ENCODE data around the gene SERPINA3.
"Not testable (repeated sequence)": the region's sequence is repeated elsewhere in the genome, so short reads cannot be mapped to it uniquely, and the experiment has no call there.

SERPINA3 gene

DNA sequence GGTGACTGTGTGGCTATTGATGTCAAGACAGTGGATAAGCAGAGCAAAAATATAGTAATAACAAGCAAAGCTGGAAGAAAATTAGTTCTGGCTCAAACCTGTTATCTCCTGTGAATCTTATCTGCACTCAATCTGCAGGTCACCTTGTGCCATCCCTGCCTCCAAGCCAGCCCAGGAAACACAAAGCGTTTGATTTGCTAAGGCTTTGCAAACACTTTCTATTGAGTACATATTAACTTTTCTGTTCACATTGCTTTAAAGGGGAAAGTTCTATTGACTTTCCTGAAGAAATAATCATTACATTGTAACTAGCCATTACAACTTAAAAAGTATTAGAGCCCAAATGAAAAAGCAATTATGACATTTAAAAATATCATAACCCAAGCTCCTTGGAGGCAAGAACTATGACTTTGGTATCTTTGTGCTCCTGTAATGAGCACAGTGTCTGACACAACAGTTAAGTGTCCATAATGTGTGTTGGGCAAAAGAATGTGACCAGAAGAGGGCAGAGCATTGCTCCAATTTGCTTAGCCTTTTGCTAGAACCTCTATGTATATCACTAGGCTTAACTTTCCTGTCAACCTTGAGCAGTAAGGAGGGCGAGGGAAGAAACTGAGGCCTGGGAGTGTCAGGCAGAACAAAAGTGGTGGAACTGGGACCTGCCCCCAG, 24.7 kb downstream of the SERPINA3 start:
- no peak for DNase-seq

- DNase-seq = not testable (repeated sequence)
Measured at GRCh38 chr14:94637814-94638213, 25.6 kb downstream of the SERPINA3 start.

- no peak for DNase-seq
Measured at GRCh38 chr14:94638339-94638738, 26.1 kb downstream of the SERPINA3 start.

- DNase-seq = no peak
Measured at GRCh38 chr14:94638961-94639817, 27.0 kb downstream of the SERPINA3 start.

- no peak for DNase-seq
Measured at GRCh38 chr14:94640721-94641631, 28.8 kb downstream of the SERPINA3 start.

- no peak for DNase-seq
Measured at GRCh38 chr14:94641632-94641955, 29.4 kb downstream of the SERPINA3 start.

DNA sequence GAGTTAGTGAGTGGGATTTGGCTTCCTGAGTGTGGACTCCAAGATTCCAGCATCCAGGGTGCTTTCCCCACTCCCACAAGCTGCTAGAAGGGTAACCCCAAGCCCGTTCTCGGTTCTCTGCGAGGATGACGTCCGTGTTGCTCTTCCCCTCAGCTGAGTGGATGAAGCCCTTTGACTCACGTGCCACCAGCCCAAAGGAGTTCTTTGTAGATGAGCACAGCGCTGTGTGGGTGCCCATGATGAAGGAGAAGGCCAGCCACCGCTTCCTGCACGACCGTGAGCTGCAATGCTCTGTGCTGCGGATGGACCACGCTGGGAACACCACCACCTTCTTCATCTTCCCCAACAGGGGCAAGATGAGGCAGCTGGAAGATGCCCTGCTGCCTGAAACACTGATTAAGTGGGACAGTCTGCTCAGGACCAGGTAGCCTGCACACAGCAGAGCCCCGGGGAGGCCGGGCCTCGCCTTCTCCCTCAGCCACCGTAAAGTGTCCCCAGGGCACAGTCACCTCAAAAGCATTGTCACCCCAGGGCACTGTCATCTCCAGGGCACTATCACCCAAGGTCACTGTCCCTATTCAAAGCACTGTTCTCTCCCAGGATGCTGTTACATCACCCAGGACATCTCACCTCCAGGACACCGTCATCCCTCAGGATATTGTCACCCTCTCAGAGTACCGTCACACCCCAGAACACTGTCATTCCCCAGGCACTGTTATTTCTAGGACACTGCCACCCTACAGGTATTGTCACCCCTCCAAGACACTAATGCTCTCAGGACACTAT, 31.3 kb downstream of the SERPINA3 start:
- DNase-seq = no peak

- DNase-seq = no peak
Measured at GRCh38 chr14:94644102-94644535, 31.9 kb downstream of the SERPINA3 start.

GRCh38 chr14:94646066-94646465, 33.9 kb downstream of the SERPINA3 start:
- DNase-seq = no peak

DNA sequence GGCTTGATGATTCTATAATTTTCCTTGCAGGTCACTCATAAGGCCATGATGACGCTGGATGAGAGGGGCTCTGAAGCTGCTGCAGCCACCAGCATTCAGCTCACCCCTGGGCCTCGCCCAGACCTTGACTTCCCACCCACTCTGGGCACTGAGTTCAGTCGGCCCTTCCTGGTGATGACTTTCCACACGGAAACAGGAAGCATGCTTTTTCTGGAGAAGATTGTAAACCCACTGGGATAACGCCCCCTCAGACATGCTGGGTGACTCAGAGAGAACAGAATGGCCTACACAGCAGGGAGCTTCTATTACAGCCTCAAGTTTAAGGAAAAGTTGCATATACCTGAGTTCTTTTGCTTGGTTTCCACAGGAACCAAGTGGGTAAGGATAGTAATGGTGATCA, 34.3 kb downstream of the SERPINA3 start:
- no peak for DNase-seq

DNA sequence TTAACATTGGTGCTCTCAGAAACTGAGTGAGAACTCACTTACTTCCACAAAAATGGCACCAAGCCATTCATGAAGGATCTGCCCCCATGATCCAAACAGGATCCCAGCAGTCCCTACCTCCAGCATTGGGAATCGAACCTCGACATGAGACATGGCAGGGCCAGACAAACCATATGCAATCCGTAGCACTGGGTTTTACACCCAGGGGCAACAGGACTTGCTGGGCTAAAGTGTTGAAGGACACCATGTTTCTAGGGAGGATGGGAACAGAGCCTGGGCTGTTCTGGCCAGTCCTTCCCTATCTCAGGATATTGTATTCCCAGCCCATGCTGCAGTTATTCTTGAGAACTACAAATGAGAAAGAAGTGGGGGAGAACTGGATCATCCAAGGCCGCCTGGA, 36.6 kb downstream of the SERPINA3 start:
- no peak for DNase-seq

DNA sequence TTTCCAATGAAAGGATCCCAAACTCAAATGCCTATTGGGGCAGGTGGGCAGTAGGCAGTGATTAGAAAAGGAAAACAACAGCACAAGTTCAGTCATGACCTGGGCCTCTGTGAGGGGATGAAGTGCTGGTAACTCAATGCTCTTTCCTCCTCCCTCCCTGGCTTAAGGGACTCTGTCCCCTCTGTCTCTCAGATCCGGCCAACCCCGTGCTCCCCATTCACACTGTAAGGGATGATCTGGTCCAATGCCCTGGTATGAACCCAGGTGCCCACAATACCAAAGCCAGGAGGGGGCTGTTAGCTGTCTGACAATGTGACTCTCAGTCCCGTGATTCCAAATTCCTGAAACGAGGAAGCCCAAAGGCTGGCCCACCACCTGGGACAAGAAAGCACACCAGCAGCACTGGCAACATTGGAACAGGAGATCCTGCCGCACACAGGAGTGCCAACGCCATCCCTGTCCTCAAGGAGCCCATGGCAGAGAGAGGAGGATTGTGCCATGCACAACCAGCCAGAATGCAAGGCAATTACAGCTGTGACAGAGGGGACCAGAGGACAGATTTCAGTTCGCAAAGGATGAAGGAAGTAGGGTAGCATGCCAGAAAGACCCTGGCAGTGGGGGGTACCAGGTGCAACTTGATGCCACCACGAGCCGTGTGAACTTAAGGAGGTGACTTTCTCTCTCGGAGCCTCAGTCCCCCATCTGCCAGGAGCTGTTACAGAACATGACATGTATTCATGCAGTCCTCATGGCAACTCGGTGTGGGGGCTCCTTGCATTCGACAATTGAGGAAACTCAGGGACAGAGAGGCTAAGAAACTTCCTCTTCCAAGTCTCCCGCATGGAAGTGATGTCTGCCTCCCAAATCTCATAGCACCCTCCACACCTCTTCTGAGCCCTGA, 37.6 kb downstream of the SERPINA3 start:
- DNase-seq = no peak

GRCh38 chr14:94650444-94650775, 38.2 kb downstream of the SERPINA3 start:
- no peak for DNase-seq

GRCh38 chr14:94650806-94651805, 38.9 kb downstream of the SERPINA3 start:
- DNase-seq = no peak

- no peak for DNase-seq
Measured at GRCh38 chr14:94653321-94653720, 41.1 kb downstream of the SERPINA3 start.

DNA sequence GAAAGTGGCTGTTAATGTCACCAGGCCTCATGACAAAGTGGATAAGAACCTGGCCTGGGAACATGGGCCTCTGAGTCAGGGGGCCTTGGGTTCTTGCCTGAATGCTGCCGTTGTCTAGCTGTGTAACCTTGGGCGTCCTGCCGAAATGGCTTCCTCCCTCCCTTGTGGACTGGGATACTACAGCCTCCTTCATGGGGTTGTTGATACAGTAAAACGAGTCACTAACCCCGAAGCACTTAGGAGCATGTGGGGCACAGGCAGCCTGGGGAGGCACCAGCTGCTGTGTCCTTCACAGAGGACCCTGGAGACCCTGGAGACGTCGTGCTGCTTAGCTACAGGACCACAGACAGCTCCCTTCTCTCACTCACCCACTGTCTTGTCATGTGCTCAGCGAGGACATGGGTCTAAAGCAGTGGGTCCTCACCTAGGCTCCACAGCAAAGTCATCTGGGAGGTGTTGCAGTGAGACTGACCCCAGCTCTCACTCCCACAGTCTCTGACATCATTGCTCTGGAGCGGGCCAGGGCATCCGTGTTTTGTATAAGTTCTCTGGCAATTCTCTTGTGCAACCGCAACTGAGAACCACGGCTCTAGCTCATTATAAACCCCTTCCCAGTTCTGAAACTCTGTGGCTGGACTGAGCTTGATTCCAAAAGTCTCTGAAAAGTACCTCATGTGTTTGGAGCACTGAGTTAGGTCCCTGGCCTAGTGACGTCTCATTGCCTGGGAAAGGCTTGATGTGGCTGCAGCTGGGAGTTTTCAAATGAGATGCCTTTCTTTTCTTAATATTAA, 42.1 kb downstream of the SERPINA3 start:
- DNase-seq = no peak

GRCh38 chr14:94655169-94655710, 43.0 kb downstream of the SERPINA3 start:
- no peak for DNase-seq

- no peak for DNase-seq
Measured at GRCh38 chr14:94656043-94656442, 43.9 kb downstream of the SERPINA3 start.

GRCh38 chr14:94659256-94659655, 47.1 kb downstream of the SERPINA3 start:
- no peak for DNase-seq
